Pancreas (tissue), 10 donors: ENCODE data around the gene GOLGA8S. TPM values are rescaled to one million over a fixed set of nuclear protein-coding genes. Genes with fewer than 3 reads are reported as not detected.

Experiments
- ATAC-seq, 4 donors: fragments of 200-7000 bp; cut with Tn5 transposase; one replicate each; pipeline versions ENCODE4 v1.8.0 to v1.9.1; 2020; ENCODE audit warnings: mild to moderate bottlenecking in 4 of 4, moderate library complexity in 4 of 4
- DNase-seq, 6 donors: peaks; one replicate each; pipeline ENCODE4 v3.0.0-alpha.2; 2020
- FAIRE-seq: peaks from 2 replicates; lab custom pipeline; 2012; peaks lifted over from hg19 to GRCh38; lab: Jason Lieb, UNC
- H3K27ac ChIP-seq, 4 donors: fragments of 200-600 bp; sonication (generic); 1 replicate in 3 of 4; 2 replicates in 1 of 4; pipeline versions ENCODE4 v1.5.0 to v1.8.0; 2020
- H3K27me3 ChIP-seq, 4 donors: fragments of 200-600 bp; one replicate each; pipeline ENCODE4 v1.8.0; 2021
- H3K36me3 ChIP-seq, 3 donors: fragments of 200-600 bp; sonication (generic) in 1 of 3; one replicate each; pipeline versions ENCODE4 v1.5.0 to v1.8.0; 2020 to 2021
- H3K4me1 ChIP-seq, 3 donors: fragments of 200-600 bp; one replicate each; pipeline ENCODE4 v1.8.0; 2021
- H3K4me3 ChIP-seq, 4 donors: fragments of 200-600 bp; sonication (generic) in 2 of 4; one replicate each; pipeline versions ENCODE4 v1.5.0 to v1.8.0; 2020 to 2021
- H3K9me3 ChIP-seq, 4 donors: fragments of 200-600 bp; one replicate each; pipeline ENCODE4 v1.8.0; 2021
- WGBS, 2 donors: extraction: QIAGEN DNeasy Blood & Tissue Kit; methylation state at CpG; one replicate each; pipeline ENCODE4 v1.1.7; 2013; 5-methylcytosine and 5-hydroxymethylcytosine counted together
- intact Hi-C, 3 donors: fragments of 100-400 bp; cut with DNase I; formaldehyde crosslinking; loops; one replicate each; pipeline versions ENCODE4 v1.11.1 to v1.14.2; 2022
- polyA plus RNA-seq, 2 donors: library from polyadenylated mRNA; stranded (reverse); fragments of 200-250 nt; gene quantifications; one replicate each; pipeline ENCODE4 v1.2.3, GENCODE V29; 2013
- total RNA-seq, 6 donors: library from RNA; stranded (reverse); fragmentation: NEBNext Ultra II Directional in 4 of 6; extraction: Animal tissue kit (Norgen Biotek cat#: 25700) in 4 of 6; gene quantifications; one replicate each; pipeline versions ENCODE4 v1.2.1 to v1.2.4, GENCODE V29; 2021 to 2023
- TF ChIP-seq, protein P1 (sequence below), 4 donors: fragments of 200-600 bp; sonication (generic) in 3 of 4; IDR thresholded peaks; one replicate each; pipeline versions ENCODE4 v1.5.0 to v1.8.0; 2021; ENCODE audit warnings: antibody characterized with exemption in 4 of 4
- donor health status: healthy with polysubstance abuse.
- donor health status: DM: no; HTN: no; CAD: no; lungs with moderate emphysema.
- donor health status: DM: no; HTN: no; CAD: no.
- donor health status: control.
- donor health status: control.
- donor health status: Bipolar disorder and iron deficiency.
- donor health status: DM: yes; HTN: yes; CAD: no.
- donor health status: DM: no; HTN: no; CAD: no.
- donor health status: DM: no; HTN: no; CAD: no.
- donor health status: DM: yes; HTN: yes; CAD: no.

Gene GOLGA8S
- total and polyA plus RNA-seq, 8 donors = 0.21 to 1.6 (median 0.88) TPM

- intact Hi-C loops = no loop called here
- DNase-seq (no peak), FAIRE-seq (no peak), ATAC-seq (no peak)
- Histone ChIP-seq H3K36me3 (no peaks in the 10 kb centered on the region), H3K4me3 (no peak overlapping the region), H3K9me3 (no peaks in the 10 kb centered on the region), H3K4me1 (no peaks in the 10 kb centered on the region), H3K27me3 (no peaks in the 10 kb centered on the region), H3K27ac (no peak overlapping the region)
- 63 to 79% methylated on average over 11 of the region's 11 CpGs for WGBS, 2 donors
- TF ChIP-seq, protein P1, sequence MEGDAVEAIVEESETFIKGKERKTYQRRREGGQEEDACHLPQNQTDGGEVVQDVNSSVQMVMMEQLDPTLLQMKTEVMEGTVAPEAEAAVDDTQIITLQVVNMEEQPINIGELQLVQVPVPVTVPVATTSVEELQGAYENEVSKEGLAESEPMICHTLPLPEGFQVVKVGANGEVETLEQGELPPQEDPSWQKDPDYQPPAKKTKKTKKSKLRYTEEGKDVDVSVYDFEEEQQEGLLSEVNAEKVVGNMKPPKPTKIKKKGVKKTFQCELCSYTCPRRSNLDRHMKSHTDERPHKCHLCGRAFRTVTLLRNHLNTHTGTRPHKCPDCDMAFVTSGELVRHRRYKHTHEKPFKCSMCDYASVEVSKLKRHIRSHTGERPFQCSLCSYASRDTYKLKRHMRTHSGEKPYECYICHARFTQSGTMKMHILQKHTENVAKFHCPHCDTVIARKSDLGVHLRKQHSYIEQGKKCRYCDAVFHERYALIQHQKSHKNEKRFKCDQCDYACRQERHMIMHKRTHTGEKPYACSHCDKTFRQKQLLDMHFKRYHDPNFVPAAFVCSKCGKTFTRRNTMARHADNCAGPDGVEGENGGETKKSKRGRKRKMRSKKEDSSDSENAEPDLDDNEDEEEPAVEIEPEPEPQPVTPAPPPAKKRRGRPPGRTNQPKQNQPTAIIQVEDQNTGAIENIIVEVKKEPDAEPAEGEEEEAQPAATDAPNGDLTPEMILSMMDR (IDR thresholded peaks at IDR 0.05) = no peak
Measured at GRCh38 chr15:23385886-23386430, 31.4 kb downstream of the GOLGA8S start.

DNA sequence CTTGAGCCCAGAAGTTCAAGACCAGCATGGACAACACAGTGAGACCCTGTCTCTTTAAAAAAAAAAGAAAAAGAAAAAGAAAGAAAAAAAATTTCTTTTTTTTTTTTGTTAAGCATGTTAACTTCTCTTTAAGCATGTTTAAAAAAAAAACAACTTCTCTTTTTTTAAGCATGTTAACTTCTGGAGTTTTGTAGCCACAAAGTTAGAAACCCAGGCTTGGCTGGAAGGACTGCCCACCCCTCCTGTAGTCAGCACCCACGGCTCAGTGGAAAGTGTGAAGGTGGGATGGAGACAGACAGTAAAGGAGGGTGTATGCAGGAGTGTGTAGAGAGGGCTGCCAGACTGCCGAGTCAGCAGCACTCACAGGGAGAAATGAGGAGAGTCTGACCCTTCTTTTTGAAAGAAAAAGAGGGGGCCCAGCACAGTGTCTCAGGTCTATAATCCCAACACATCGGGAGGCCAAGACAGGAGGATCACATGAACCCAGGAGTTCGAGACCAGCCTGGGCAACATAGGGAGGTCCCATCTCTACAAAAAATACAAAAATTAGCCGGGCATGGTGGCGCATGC is 33.2 kb downstream of the GOLGA8S start:
- Histone ChIP-seq H3K36me3 (no peaks in the 10 kb centered on the region), H3K9me3 (no peaks in the 10 kb centered on the region), H3K27me3 (no peaks in the 10 kb centered on the region), H3K4me1 (no peaks in the 10 kb centered on the region), H3K27ac (no peak overlapping the region), H3K4me3 (no peak overlapping the region)
- 43 to 62% methylated on average over 6 of the region's 6 CpGs for WGBS, 2 donors
- ATAC-seq = no peak
- DNase-seq = no peak
- TF ChIP-seq, protein P1 (IDR thresholded peaks at IDR 0.05) = no peak
- FAIRE-seq = no peak
- intact Hi-C loops = no loop called here

DNA sequence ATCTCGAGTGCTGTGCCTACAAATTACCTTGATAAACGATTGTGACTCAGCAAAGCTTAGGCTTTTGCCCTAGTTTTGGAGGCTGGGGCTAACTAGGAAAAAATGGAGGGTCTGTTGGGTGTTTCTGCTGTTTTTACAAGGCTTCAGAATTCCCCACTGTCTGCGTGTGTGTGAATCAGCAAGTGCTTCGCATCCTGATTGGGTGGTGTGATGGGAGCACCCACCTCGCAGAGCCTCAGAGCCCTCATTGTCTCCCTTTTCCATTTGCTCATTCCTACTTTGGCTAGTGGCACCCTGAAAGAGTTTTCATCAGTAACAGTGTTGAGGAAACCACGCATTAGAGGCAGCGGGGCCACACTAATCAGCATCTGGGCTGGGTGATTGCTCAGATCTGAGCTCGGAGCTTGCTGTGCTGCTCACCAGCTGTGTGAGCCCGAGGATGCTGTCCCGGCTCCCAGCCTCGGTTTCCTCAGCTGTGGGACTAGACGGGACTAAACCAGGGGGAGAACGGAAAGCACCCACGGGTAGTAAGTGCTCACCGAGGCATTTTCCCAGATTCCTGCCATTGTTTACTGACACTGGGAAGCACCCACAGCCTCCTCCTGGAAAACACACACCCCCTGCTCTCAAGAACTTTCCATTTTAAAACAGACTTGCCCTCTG is 40.6 kb downstream of the GOLGA8S start:
- no peak overlapping the region for H3K4me3 ChIP-seq
- no peaks in the 10 kb centered on the region for H3K4me1 ChIP-seq
- 45 to 54% methylated on average over 15 of the region's 15 CpGs for WGBS, 2 donors
- no peaks in the 10 kb centered on the region for H3K9me3 ChIP-seq
- H3K27me3 ChIP-seq = no peaks in the 10 kb centered on the region
- DNase-seq (no peak), FAIRE-seq (no peak), ATAC-seq (no peak)
- no peak overlapping the region for H3K27ac ChIP-seq
- H3K36me3 ChIP-seq = no peaks in the 10 kb centered on the region
- TF ChIP-seq, protein P1 (IDR thresholded peaks at IDR 0.05) = no peak
- intact Hi-C loops = no loop called here

GRCh38 chr15:23395832-23396231 is 41.3 kb downstream of the GOLGA8S start:
- FAIRE-seq = no peak
- Histone ChIP-seq H3K9me3 (no peaks in the 10 kb centered on the region), H3K27ac (no peak overlapping the region)

More at GRCh38 chr15:23395832-23396231, 41.3 kb downstream of the GOLGA8S start:
- intact Hi-C loops = no loop called here
- 35 to 39% methylated on average over 5 of the region's 5 CpGs for WGBS, 2 donors
- no peaks in the 10 kb centered on the region for H3K4me1 ChIP-seq
- H3K27me3 ChIP-seq = no peaks in the 10 kb centered on the region
- H3K36me3 ChIP-seq = no peaks in the 10 kb centered on the region
- H3K4me3 ChIP-seq = no peak overlapping the region
- TF ChIP-seq, protein P1 (IDR thresholded peaks at IDR 0.05) = no peak
- ATAC-seq (no peak), DNase-seq (no peak)
